ENCODE data around the gene SHH. TPM values are rescaled to one million over a fixed set of nuclear protein-coding genes. Genes with fewer than 3 reads are reported as not detected.

Gene SHH
- total and polyA plus RNA-seq, 3 donors from 2014 or later: 0.06 to 1.0 TPM; not detected in 1

- DNase-seq: no peak
- TF ChIP-seq POLR2A (IDR thresholded peaks at IDR 0.05) (no peak), CTCF (IDR thresholded peaks at IDR 0.05) (no peak)
- Histone ChIP-seq H3K9me3 (no peaks in the 10 kb centered on the region), H3K4me3 (no peak overlapping the region), H3K27me3 (no peaks in the 10 kb centered on the region), H3K27ac (no peak overlapping the region), H3K36me3 (ENCODE audit: low read depth, missing control alignments) (no peaks in the 10 kb centered on the region), H3K4me1 (no peaks in the 10 kb centered on the region)
- 71 to 78% methylated on average over 7 of the region's 7 CpGs for WGBS, 2 donors
- intact Hi-C loops (cut with DNase I; ENCODE audit: low total_unique reads): no loop called here
Observed at GRCh38 chr7:155795401-155795800, 16.9 kb downstream of the SHH start.

- TF ChIP-seq POLR2A (IDR thresholded peaks at IDR 0.05): no peak
- no peak for TF ChIP-seq CTCF (IDR thresholded peaks at IDR 0.05)
- WGBS, 2 donors: 56 to 83% methylated on average over 4 to 9 of the region's 9 CpGs
- Histone ChIP-seq H3K4me3 (no peak overlapping the region), H3K9me3 (no peaks in the 10 kb centered on the region), H3K27me3 (no peaks in the 10 kb centered on the region), H3K27ac (no peak overlapping the region), H3K4me1 (no peaks in the 10 kb centered on the region), H3K36me3 (ENCODE audit: low read depth, missing control alignments) (no peaks in the 10 kb centered on the region)
- DNase-seq: no peak
- intact Hi-C loops (cut with DNase I; ENCODE audit: low total_unique reads): no loop called here
Observed at GRCh38 chr7:155794196-155794595, 18.1 kb downstream of the SHH start.

GRCh38 chr7:155793720-155794119 is 18.5 kb downstream of the SHH start:
- Histone ChIP-seq H3K4me1 (no peaks in the 10 kb centered on the region), H3K4me3 (no peak overlapping the region), H3K27ac (no peak overlapping the region), H3K27me3 (no peaks in the 10 kb centered on the region), H3K9me3 (no peaks in the 10 kb centered on the region), H3K36me3 (ENCODE audit: low read depth, missing control alignments) (no peaks in the 10 kb centered on the region)
- intact Hi-C loops (cut with DNase I; ENCODE audit: low total_unique reads): no loop called here
- TF ChIP-seq POLR2A (IDR thresholded peaks at IDR 0.05): no peak
- TF ChIP-seq CTCF (IDR thresholded peaks at IDR 0.05): no peak
- DNase-seq: no peak
- WGBS, 2 donors: 55 to 74% methylated on average over 2 to 4 of the region's 4 CpGs

DNA sequence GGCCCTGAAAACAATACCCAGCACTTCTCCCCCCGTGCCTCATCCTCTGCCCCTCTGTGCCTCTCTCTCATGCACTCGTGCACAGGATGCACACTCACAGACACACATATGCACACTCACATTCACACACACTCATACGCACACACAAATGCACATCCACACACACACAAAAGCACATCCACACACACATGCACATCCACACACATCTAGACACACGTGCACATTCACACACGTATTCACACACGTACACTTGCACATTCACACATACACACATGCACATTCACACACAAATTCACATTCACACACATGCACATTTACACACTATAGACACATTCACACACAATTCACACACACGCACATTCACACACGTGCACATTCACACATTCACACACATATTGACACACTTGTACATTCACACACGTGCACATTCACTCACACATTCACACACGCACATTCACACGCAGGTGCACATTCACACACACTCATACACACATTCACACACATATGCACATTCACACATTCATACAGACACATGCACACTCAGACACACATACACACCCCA is 19.2 kb downstream of the SHH start:
- no peaks in the 10 kb centered on the region for H3K9me3 ChIP-seq
- H3K27ac ChIP-seq: no peak overlapping the region
- H3K27me3 ChIP-seq: no peaks in the 10 kb centered on the region
- no peak for TF ChIP-seq POLR2A (IDR thresholded peaks at IDR 0.05)
- no peak for TF ChIP-seq CTCF (IDR thresholded peaks at IDR 0.05)
- no peak for DNase-seq
- WGBS, 2 donors: 54 to 69% methylated on average over 11 of the region's 11 CpGs
- intact Hi-C loops (cut with DNase I; ENCODE audit: low total_unique reads): no loop called here
- no peaks in the 10 kb centered on the region for H3K36me3 ChIP-seq (ENCODE audit: low read depth, missing control alignments)
- H3K4me3 ChIP-seq: no peak overlapping the region
- H3K4me1 ChIP-seq: no peaks in the 10 kb centered on the region

DNA sequence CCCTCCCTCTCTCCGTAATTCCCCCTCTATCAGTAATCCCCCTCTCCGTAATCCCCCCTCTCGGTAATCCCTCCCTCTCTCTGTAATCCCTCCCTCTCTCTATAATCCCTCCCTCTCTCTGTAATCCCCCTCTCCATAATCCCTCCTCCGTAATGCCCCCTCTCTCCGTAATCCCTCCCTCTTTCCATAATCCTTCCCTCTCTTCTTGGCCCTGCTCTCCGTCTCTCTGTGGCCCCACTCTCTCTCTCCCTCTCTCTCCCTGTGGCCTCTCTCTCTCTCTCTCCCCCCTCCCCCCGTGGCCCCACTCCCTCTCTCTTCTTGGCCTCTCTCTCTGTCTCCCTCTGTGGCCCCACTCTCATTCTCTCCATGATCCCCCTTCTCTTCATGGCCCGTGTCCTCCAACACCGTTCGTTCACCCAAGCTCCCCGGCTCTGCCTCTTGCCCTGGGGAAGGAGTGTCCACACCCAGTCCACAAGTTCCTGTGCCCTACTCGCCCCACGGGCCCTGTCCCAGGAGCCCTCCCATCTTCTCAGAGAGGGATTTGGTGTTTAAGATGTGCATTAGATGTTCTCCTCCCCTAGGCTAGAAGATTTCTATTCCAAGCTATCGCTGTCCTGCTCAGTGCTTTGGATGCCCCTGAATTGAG is 19.8 kb downstream of the SHH start:
- H3K4me1 ChIP-seq: peaks cover 3% of the 10 kb centered on the region
- no peak overlapping the region for H3K4me3 ChIP-seq
- no peak for DNase-seq
- no peaks in the 10 kb centered on the region for H3K9me3 ChIP-seq
- no peaks in the 10 kb centered on the region for H3K36me3 ChIP-seq (ENCODE audit: low read depth, missing control alignments)
- WGBS, 2 donors: 69 to 76% methylated on average over 13 to 14 of the region's 14 CpGs
- H3K27me3 ChIP-seq: no peaks in the 10 kb centered on the region
- intact Hi-C loops (cut with DNase I; ENCODE audit: low total_unique reads): no loop called here
- no peak overlapping the region for H3K27ac ChIP-seq
- TF ChIP-seq CTCF (IDR thresholded peaks at IDR 0.05) (no peak), POLR2A (IDR thresholded peaks at IDR 0.05) (no peak)

Data from testis (tissue), 3 donors.